NCI-H1417 (cell line): ENCODE measurements around the gene CCT7.

Source experiments
- DNase-seq, 3 experiments: peaks; one replicate each; lab custom pipeline; 2025; lab: John Stamatoyannopoulos, UW

The CCT7 gene

GRCh38 chr2:73294239-73294638 is 60.1 kb downstream of the CCT7 start:
- DNase-seq, result no peak

DNA sequence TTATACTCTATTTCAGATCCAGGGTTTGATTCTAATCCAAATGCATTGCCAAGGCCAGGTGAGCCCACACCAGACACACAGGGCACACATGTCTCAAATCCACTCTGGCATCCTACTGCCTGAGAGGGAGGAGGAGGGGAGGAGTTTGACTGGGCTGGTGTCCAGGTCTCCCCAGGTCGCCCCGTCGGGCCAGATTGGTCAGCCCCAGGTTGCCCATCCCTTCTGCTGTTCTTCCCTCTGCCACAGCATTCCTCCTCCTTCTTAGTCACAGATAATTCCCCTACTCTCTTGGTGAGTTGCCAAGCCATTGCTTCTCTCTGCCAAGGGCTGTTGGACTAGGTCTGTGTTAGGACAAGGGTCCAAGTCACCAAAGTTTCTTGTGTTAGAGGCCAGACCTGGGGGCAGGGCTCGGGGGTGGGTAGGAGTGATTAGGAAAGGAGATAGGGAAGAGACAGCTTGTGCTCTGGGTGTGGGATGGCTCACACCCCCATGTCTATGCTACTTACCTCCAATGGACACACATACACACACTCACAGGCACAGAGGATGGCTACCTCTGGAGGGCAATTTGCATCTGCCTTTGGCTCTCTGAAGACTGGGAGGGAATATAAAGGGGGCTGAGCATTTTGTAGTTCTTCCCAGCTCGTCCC is 61.8 kb downstream of the CCT7 start:
- DNase-seq, result no peak

GRCh38 chr2:73297151-73297559 is 63.0 kb downstream of the CCT7 start:
- DNase-seq, result peak; percentile 37 to 94 (median 93)

DNA sequence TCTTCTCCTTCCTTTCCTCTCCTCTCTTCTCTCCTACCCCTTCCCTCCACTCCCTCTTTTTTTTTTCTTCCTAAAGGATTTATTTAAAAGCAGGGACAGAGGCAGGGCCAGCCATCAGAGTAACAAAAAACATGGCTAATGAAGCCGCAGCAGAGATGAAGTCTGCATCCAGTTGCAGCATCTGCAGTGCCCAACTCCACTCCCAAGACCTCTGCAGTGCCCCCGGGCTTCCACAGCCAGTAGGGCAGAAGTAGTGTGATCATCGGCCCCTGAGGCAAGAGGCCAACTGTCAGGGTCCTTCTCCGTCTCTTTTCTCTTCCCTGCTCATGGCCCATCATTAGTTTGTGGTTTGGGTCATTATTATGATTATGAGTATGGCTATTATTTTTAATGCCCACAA is 63.5 kb downstream of the CCT7 start:
- DNase-seq, result peak in 1 of 3 experiments; percentile 85

GRCh38 chr2:73300926-73301325 is 66.8 kb downstream of the CCT7 start:
- DNase-seq, result no peak

- DNase-seq, result no peak
Measured at GRCh38 chr2:73301636-73302035, 67.5 kb downstream of the CCT7 start.
